Kidney (tissue), 14 donors: ENCODE measurements around the gene TADA3. TPM values are rescaled to one million over a fixed set of nuclear protein-coding genes. Genes with fewer than 3 reads are reported as not detected.

ENCODE experiments used
- DNase-seq, 5 donors: peaks; one replicate each; pipeline ENCODE4 v3.0.0-alpha.2; 2013 to 2020
- FAIRE-seq: peaks from 2 replicates; lab custom pipeline; 2012; peaks lifted over from hg19 to GRCh38; lab: Jason Lieb, UNC
- H3K27ac ChIP-seq, 2 donors: one replicate each; pipeline ENCODE4 v1.7.0; 2013; ENCODE audit warnings: low read depth in 2 of 2, low read length in 2 of 2, inconsistent platforms in 1 of 2
- H3K27me3 ChIP-seq: one replicate; pipeline ENCODE4 v1.7.1; 2013; ENCODE audit warnings: low read length, inconsistent platforms; ENCODE audit not compliant: control insufficient read depth, insufficient read depth
- H3K36me3 ChIP-seq, 3 donors: one replicate each; pipeline versions ENCODE4 v1.7.0 to v1.7.1; 2013; ENCODE audit warnings: low read length in 3 of 3, control low read depth in 1 of 3, inconsistent platforms in 1 of 3; ENCODE audit not compliant: insufficient read depth in 3 of 3, control insufficient read depth in 2 of 3
- H3K4me1 ChIP-seq, 3 donors: one replicate each; pipeline versions ENCODE4 v1.7.0 to v1.7.1; 2013; ENCODE audit warnings: low read length in 3 of 3, inconsistent platforms in 1 of 3, low read depth in 1 of 3; ENCODE audit not compliant: control insufficient read depth in 2 of 3, insufficient read depth in 2 of 3
- H3K4me3 ChIP-seq, 3 donors: one replicate each; pipeline versions ENCODE4 v1.7.0 to v1.8.1; 2013; ENCODE audit warnings: low read length in 3 of 3, control low read depth in 1 of 3, inconsistent platforms in 1 of 3
- H3K9ac ChIP-seq, 3 donors: one replicate each; pipeline versions ENCODE4 v1.7.0 to v1.7.1; 2013; ENCODE audit warnings: low read length in 3 of 3, control low read depth in 1 of 3, inconsistent platforms in 1 of 3
- H3K9me3 ChIP-seq, 3 donors: one replicate each; pipeline versions ENCODE4 v1.7.0 to v1.7.1; 2013; ENCODE audit warnings: low read length in 3 of 3, control low read depth in 1 of 3, inconsistent platforms in 1 of 3; ENCODE audit not compliant: control insufficient read depth in 2 of 3, insufficient read depth in 1 of 3
- CTCF ChIP-seq: IDR thresholded peaks from 3 replicates; pipeline ENCODE4 v1.5.1; 2012; ENCODE audit warnings: mild to moderate bottlenecking, moderate library complexity, borderline replicate concordance; ENCODE audit not compliant: insufficient read depth; ENCODE audit errors: extremely low read depth
- intact Hi-C: fragments of 100-400 bp; cut with DNase I; formaldehyde crosslinking; loops from one replicate; pipeline ENCODE4 v1.11.1; 2022
- polyA plus RNA-seq: library from polyadenylated mRNA; stranded (reverse); fragments of 350-450 nt; fragmentation: Illumina TruSeq; extraction: RNeasy Lipid Tissue Mini Kit (QIAGEN cat#74804); gene quantifications from one replicate; pipeline ENCODE4 v1.2.3, GENCODE V29; 2014; ENCODE audit warnings: low read depth, low replicate concordance; ENCODE audit not compliant: insufficient read depth
- total RNA-seq: library from RNA; stranded (reverse); fragmentation: NEBNext Ultra II Directional; extraction: Animal tissue kit (Norgen Biotek cat#: 25700); gene quantifications from one replicate; pipeline ENCODE4 v1.2.1, GENCODE V29; 2021
- donor health status: control.
- donor health status: control.
- donor health status: control.
- donor health status: control.
- donor health status: control.
- donor health status: DM: yes; HTN: yes; CAD: no.
- donor health status: Normal renal cell carcinoma (clear cell type).

TADA3 gene
- total and polyA plus RNA-seq, 2 donors from 2014 or later = 58.4 to 65.1 TPM

DNA sequence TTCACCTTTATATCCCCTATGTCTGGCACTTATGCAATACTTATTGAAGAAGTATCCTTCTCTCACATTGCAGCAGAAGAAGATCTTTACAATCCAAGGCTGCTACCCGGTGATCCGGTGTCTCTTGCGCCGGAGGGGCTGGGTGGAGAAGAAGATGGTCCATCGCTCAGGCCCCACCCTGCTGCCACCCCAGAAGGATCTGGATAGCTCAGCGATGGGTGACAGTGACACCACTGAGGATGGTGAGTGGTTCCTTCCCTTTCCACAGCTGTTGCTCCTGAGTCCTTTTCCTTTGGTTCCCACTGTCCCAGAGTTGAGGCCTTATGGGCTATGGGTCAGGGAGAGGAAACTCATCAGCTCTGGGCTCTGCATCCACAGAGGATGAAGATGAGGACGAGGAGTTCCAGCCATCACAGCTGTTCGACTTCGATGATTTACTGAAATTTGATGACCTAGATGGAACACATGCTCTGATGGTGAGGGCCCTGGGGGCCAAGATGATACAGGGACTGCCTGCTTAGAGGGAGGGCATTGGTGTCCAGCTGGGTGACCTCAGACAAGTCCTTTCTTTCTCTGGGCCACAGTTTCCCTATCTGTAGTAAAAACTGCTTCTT is 20.7 kb upstream of the TADA3 start:
- no peak overlapping the region for H3K27ac ChIP-seq
- no peak overlapping the region for H3K9ac ChIP-seq
- H3K4me3 ChIP-seq = no peak overlapping the region
- TF ChIP-seq CTCF = no peak
- FAIRE-seq (no peak), DNase-seq (no peak)
- H3K9me3 ChIP-seq = no peaks in the 10 kb centered on the region
- H3K27me3 ChIP-seq = no peaks in the 10 kb centered on the region
- peaks cover 0 to 2% (median 0%) of the 10 kb centered on the region in 3 donors for H3K36me3 ChIP-seq
- intact Hi-C loops = no loop called here
- peaks cover 0 to 17% (median 0%) of the 10 kb centered on the region in 3 donors for H3K4me1 ChIP-seq

GRCh38 chr3:9810846-9811245 is 18.6 kb upstream of the TADA3 start:
- no peak overlapping the region for H3K9ac ChIP-seq
- H3K36me3 ChIP-seq = peaks cover 0 to 2% (median 2%) of the 10 kb centered on the region in 3 donors
- H3K4me3 ChIP-seq = peak overlapping the region in 2 of 3 donors; percentile 29 to 60
- H3K9me3 ChIP-seq = no peaks in the 10 kb centered on the region
- H3K27me3 ChIP-seq = no peaks in the 10 kb centered on the region
- intact Hi-C loops = no loop called here
- no peak for FAIRE-seq
- H3K4me1 ChIP-seq = peaks cover 0 to 17% (median 0%) of the 10 kb centered on the region in 3 donors
- no peak for DNase-seq
- TF ChIP-seq CTCF = no peak
- H3K27ac ChIP-seq = no peak overlapping the region

GRCh38 chr3:9810433-9810770 is 18.1 kb upstream of the TADA3 start:
- H3K4me3 ChIP-seq = peak overlapping the region; percentile 29 to 60 (median 40)
- peak overlapping the region in 2 of 3 donors; percentile 31 to 53 for H3K9ac ChIP-seq
- FAIRE-seq (no peak), DNase-seq (peak in 1 of 5 donors; percentile 46)
- no peak for TF ChIP-seq CTCF
- peaks cover 0 to 22% (median 0%) of the 10 kb centered on the region in 3 donors for H3K4me1 ChIP-seq
- no peaks in the 10 kb centered on the region for H3K27me3 ChIP-seq
- peaks cover 0 to 4% (median 2%) of the 10 kb centered on the region in 3 donors for H3K36me3 ChIP-seq
- H3K27ac ChIP-seq = peak overlapping the region; percentile 91
- intact Hi-C loops = no loop called here
- H3K9me3 ChIP-seq = no peaks in the 10 kb centered on the region
